Activated naive CD4-positive, alpha-beta T cell (primary cell): Measurements from ENCODE around the gene FBXO30.

Source experiments
- DNase-seq, 4 experiments: peaks; one replicate each; lab custom pipeline; 2025; lab: John Stamatoyannopoulos, UW

Gene FBXO30

GRCh38 chr6:145755682-145756081, 58.9 kb downstream of the FBXO30 start:
- no peak for DNase-seq

GRCh38 chr6:145752638-145753037, 62.0 kb downstream of the FBXO30 start:
- no peak for DNase-seq

GRCh38 chr6:145749632-145750031, 65.0 kb downstream of the FBXO30 start:
- DNase-seq: no peak

GRCh38 chr6:145745861-145746260, 68.7 kb downstream of the FBXO30 start:
- DNase-seq: no peak

- DNase-seq: no peak
These were observed 70.0 kb downstream of the FBXO30 start for GRCh38 chr6:145744619-145745018.
